ENCODE data around the gene HTR6.

DNA sequence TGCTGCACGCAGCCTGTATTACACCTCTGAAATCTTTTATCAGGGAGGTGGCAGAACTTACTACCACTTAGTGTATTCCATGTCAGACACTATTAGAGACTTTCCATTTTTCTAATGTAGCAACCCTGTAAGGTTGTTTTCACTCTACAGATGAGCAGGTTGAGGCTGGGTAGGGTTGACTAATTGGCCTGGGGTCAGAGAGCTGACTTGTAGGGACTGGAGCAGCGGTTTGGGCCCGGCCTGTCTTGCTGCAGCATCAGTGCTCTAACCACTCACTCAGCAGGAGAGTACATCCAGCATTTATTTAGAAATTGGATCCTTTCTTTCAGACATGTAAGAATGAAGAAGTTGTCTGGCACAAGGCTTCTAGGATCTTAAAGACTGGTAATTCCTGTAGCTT lies 46.2 kb upstream of the HTR6 start:
- no peak for TF ChIP-seq CTCF (IDR thresholded peaks at IDR 0.05)
- no peak for TF ChIP-seq POLR2A (IDR thresholded peaks at IDR 0.05)

All from uterus (tissue), 2 donors.